IPS-20b (cell line): ENCODE data around the gene HPGDS.

Experiments used
- H3K27ac ChIP-seq: one replicate; pipeline ENCODE4 v1.5.1; 2013; ENCODE audit warnings: low read length
- H3K27me3 ChIP-seq: 2 replicates; pipeline ENCODE4 v1.6.1; 2013; ENCODE audit warnings: mild to moderate bottlenecking, low read length, inconsistent platforms; ENCODE audit not compliant: insufficient read depth
- H3K36me3 ChIP-seq: 2 replicates; pipeline ENCODE4 v1.6.1; 2013; ENCODE audit warnings: low read depth, mild to moderate bottlenecking, inconsistent platforms, low read length, moderate library complexity; ENCODE audit not compliant: insufficient read depth
- H3K4me1 ChIP-seq: 2 replicates; pipeline ENCODE4 v1.6.1; 2013; ENCODE audit warnings: mild to moderate bottlenecking, control low read depth, inconsistent platforms, low read length, moderate library complexity; ENCODE audit not compliant: insufficient read depth
- H3K4me3 ChIP-seq: 2 replicates; pipeline ENCODE4 v1.5.1; 2013; ENCODE audit warnings: mild to moderate bottlenecking, low read length, inconsistent platforms
- H3K9ac ChIP-seq: 2 replicates; pipeline ENCODE4 v1.6.1; 2013; ENCODE audit warnings: low read depth, mild to moderate bottlenecking, inconsistent platforms, low read length, moderate library complexity
- H3K9me3 ChIP-seq: 2 replicates; pipeline ENCODE4 v1.6.1; 2013; ENCODE audit warnings: mild to moderate bottlenecking, low read depth, low read length, inconsistent platforms; ENCODE audit not compliant: insufficient read depth

The HPGDS gene

DNA sequence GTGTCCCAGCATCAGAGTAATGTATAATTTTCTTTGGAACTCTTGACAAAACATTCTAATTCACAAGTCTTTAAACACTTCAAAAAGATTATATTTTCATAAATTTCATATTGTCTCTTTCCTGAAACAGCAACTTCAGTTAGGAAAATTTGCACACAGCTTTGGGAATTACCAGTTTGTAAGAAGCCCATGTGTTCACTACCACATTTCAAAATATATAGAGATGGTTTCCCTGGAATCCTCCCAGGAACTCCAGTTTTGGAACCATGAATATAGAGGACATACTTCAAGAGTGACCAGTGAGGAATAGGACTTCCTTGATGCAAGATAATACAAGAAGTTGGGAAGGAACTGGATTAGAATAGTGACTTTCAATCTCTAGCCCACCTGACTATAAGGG is 28.7 kb upstream of the HPGDS start:
- no peaks in the 10 kb centered on the region for H3K4me1 ChIP-seq
- H3K9ac ChIP-seq: no peak overlapping the region
- H3K27ac ChIP-seq: no peak overlapping the region
- no peaks in the 10 kb centered on the region for H3K9me3 ChIP-seq
- H3K36me3 ChIP-seq: no peaks in the 10 kb centered on the region
- no peak overlapping the region for H3K4me3 ChIP-seq
- H3K27me3 ChIP-seq: no peaks in the 10 kb centered on the region

DNA sequence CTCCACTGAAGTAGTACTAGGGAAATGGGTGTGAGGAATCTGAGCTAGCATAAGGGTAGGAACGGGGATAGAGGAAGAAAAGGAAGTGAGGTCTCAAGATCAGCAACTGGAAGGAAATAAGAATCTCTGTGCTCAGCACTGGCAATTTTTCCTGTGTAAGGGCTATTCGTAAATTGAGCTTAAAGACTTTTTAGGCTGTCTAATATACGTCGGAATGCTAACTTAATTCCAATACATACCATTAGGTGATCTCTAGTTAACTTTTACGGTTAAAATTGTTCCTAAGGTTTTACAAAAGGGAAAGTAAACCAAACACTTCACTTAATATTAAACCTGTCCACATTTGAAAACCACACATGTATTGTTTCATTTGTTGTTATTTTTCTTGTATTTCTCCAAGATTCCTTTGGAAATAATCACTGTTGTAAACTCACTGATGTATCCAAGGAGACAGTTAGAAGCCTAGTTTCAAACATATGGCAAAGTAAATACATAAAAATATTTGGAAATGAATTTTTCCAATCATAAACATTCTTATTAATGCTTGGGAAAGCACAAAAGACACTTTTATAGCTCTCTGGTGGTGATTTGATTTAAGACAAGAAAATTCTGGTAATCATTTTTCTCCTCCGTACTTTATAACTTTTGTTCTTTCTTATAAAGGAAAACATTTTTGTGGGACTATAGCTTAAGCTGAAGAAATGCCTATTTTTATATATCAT is 28.1 kb upstream of the HPGDS start:
- H3K9ac ChIP-seq: no peak overlapping the region
- no peaks in the 10 kb centered on the region for H3K36me3 ChIP-seq
- no peak overlapping the region for H3K4me3 ChIP-seq
- H3K27me3 ChIP-seq: no peaks in the 10 kb centered on the region
- no peaks in the 10 kb centered on the region for H3K9me3 ChIP-seq
- no peaks in the 10 kb centered on the region for H3K4me1 ChIP-seq
- no peak overlapping the region for H3K27ac ChIP-seq

DNA sequence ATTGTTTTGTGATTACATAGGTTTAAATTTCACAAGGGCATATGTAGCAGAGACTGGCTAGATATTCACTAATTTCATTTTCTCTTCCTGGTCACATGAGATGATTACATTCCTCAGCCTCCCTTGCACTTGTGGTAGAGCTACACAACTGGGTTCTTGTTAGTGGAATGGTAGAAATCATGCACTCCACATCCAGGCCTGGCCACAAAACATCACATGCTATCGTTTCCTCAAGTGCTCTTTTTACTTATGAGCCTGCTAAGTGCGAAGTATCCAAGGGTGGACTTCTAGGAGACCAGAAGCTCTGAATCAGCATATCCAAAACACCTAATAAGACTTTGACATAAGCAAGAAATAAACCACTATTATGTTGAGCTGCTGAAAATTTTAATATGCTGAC is 26.4 kb upstream of the HPGDS start:
- Histone ChIP-seq H3K9me3 (no peaks in the 10 kb centered on the region), H3K36me3 (no peaks in the 10 kb centered on the region), H3K9ac (no peak overlapping the region), H3K4me3 (no peak overlapping the region), H3K27me3 (no peaks in the 10 kb centered on the region), H3K4me1 (no peaks in the 10 kb centered on the region), H3K27ac (no peak overlapping the region)

DNA sequence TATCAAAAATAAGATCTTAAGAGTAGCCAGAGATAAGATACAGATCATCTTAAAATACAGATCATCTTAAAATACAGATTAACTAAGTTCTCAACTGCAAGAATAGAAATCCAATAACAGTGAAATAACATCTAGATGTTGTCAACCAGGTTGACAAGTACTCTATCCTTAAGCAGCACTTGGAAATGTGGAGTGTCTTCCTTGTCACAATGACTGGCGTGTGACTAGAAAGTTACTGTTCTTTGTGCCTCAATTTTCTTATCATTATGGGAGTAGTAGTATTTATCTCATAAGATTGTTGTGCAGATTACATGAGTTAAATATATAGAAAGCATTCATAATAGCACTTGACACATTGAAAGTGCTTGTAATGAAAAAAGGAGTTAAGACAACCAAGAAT is 25.8 kb upstream of the HPGDS start:
- Histone ChIP-seq H3K36me3 (no peaks in the 10 kb centered on the region), H3K4me3 (no peak overlapping the region), H3K27me3 (no peaks in the 10 kb centered on the region), H3K27ac (no peak overlapping the region), H3K9me3 (no peaks in the 10 kb centered on the region), H3K4me1 (no peaks in the 10 kb centered on the region), H3K9ac (no peak overlapping the region)

DNA sequence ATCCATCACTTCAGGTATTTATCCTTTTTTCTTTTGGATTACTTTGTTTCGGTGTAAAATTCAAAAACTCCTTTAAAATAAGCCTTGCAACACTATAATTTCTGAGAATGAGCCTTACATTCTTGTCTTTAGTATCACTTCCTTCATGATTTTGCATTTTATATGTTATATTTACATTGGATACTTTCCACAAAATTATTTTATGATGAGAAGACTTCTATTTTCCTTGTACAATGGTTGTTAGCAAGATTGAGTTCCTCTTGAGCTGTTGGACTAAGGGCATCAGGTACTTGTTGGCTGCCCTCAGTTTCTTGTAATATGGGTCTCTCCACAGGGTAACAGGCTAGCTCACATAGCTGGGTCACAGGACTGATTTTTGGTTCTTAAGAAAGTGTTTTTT is 22.7 kb upstream of the HPGDS start:
- no peaks in the 10 kb centered on the region for H3K9me3 ChIP-seq
- H3K4me3 ChIP-seq: no peak overlapping the region
- no peaks in the 10 kb centered on the region for H3K27me3 ChIP-seq
- no peaks in the 10 kb centered on the region for H3K4me1 ChIP-seq
- H3K36me3 ChIP-seq: no peaks in the 10 kb centered on the region
- no peak overlapping the region for H3K9ac ChIP-seq
- no peak overlapping the region for H3K27ac ChIP-seq

DNA sequence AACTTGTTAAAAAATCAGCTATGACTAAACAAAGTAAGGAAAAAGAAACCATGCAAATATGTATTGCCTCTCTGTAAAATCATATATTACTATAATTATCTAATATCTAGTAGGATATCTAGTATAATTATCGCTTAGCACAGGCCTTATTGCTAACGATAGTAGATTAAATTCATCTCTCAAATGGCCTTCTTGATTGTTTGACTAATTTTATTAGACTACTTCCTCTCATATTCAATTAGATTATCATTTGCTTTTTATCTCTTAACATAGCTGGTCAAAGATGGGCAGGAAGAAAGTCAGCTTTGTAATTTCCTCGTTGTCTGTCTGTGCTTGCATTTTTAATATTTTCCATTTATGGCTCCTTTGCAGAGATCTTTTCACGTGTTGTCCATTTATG is 21.9 kb upstream of the HPGDS start:
- Histone ChIP-seq H3K27ac (no peak overlapping the region), H3K27me3 (no peaks in the 10 kb centered on the region), H3K9ac (no peak overlapping the region), H3K36me3 (no peaks in the 10 kb centered on the region), H3K9me3 (no peaks in the 10 kb centered on the region), H3K4me3 (no peak overlapping the region), H3K4me1 (no peaks in the 10 kb centered on the region)

DNA sequence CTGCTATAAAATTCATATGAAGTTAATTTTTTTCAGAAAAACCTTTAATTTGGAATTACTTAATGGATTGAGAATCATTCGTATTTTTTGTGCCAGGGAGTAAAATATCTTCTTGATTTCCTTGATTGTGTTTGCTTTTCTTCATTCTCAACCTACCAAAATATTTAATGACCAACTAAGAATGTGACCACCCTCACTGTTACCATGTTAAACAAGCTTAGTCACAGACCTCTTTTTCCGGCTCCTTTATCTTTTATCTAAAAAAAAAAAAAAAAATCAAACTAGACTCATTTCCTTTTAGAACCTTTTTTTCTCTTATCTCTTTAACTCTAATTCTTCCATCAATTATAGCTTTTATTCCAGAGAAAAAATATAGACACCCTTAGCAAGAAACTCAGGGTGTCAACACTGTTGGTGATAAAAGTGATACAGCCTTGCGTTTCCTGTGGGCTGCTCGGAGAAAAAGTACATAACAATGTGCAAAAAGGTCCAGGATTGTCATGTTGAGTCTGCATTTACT is 20.6 kb upstream of the HPGDS start:
- H3K9ac ChIP-seq: no peak overlapping the region
- H3K9me3 ChIP-seq: no peaks in the 10 kb centered on the region
- no peak overlapping the region for H3K4me3 ChIP-seq
- no peak overlapping the region for H3K27ac ChIP-seq
- H3K27me3 ChIP-seq: no peaks in the 10 kb centered on the region
- no peaks in the 10 kb centered on the region for H3K4me1 ChIP-seq
- H3K36me3 ChIP-seq: no peaks in the 10 kb centered on the region

DNA sequence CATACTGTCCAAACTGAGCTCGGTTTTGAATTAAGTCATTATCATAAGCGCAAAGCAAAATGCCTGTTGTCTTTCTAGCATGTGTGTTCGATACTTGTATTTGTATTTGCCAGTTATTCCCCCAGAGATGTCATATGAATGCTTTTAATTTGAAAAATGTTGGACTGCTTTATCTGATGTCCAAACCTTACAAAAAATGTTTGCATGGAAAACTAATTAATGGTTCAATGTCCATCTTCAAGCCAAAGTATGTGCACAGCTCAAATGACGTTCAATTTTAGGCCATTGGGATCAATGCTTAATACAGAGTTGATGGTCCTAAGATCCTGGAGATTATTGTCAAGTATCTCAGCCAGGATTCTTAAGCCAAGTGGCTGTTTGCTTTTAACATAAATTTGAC is 17.2 kb upstream of the HPGDS start:
- no peak overlapping the region for H3K27ac ChIP-seq
- no peaks in the 10 kb centered on the region for H3K27me3 ChIP-seq
- no peak overlapping the region for H3K4me3 ChIP-seq
- no peaks in the 10 kb centered on the region for H3K9me3 ChIP-seq
- H3K4me1 ChIP-seq: no peaks in the 10 kb centered on the region
- H3K9ac ChIP-seq: no peak overlapping the region
- H3K36me3 ChIP-seq: no peaks in the 10 kb centered on the region

DNA sequence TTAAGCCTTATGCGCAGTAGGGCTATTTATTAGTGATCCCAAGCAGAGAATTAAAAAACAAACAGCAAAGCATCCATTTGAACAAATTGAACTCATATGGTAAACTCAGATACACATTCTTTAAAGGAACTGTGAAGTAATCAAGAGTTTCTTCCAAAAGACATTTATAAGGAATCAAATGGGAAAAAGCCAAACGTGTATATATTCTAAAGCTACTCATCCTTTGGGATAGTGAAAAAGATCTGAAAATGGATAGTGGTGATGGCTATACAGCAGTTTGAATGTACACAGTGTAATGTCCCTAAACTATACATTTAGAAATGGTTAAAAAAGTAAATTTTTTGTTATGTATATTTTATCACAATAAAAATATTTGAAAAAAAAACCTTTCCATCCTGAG is 16.6 kb upstream of the HPGDS start:
- no peak overlapping the region for H3K9ac ChIP-seq
- no peaks in the 10 kb centered on the region for H3K36me3 ChIP-seq
- no peaks in the 10 kb centered on the region for H3K4me1 ChIP-seq
- H3K27ac ChIP-seq: no peak overlapping the region
- no peaks in the 10 kb centered on the region for H3K9me3 ChIP-seq
- H3K4me3 ChIP-seq: no peak overlapping the region
- no peaks in the 10 kb centered on the region for H3K27me3 ChIP-seq

DNA sequence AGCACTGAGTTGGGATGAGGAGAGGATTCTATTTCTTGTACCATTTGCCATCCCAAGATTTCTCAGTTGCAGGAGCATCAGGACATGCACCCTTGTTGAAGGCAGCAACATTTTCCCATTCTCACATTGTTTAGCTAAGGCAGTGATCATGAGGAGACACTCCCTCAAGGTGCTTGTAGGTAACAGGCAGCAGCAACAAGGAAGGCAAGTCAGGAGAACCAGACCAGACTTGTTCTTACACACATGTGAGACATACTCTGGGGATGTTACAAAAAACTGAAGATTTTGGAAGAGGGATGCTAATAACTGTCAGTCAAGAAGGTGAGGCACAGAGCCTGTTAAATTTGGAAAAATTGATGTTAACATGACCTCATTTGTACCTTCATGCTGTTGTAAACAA is 15.5 kb upstream of the HPGDS start:
- H3K4me3 ChIP-seq: no peak overlapping the region
- H3K9ac ChIP-seq: no peak overlapping the region
- H3K9me3 ChIP-seq: no peaks in the 10 kb centered on the region

DNA sequence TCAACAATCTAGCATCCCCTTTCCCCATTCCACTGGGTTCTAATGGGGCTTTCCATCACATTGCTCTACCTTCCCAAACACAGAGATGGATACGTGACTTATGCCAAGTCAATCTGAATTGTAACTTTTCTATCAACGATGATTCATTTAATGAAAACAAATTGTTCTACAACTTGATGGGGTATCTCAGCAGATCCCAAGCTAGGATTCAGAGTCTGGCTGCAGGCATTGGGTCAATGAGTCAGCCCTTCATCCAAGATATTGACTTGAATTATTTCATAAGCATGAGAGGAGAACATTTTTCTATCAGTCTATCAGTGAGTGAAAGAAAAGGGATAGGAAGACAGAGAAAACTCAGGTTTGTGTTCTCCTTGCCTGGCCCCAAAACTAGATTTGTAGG is 15.0 kb upstream of the HPGDS start:
- no peaks in the 10 kb centered on the region for H3K27me3 ChIP-seq
- no peak overlapping the region for H3K27ac ChIP-seq
- no peaks in the 10 kb centered on the region for H3K36me3 ChIP-seq
- H3K4me3 ChIP-seq: no peak overlapping the region
- no peaks in the 10 kb centered on the region for H3K4me1 ChIP-seq
- H3K9ac ChIP-seq: no peak overlapping the region
- H3K9me3 ChIP-seq: no peaks in the 10 kb centered on the region

More for the DNA sequence above, 15.5 kb upstream of the HPGDS start:
- H3K36me3 ChIP-seq: no peaks in the 10 kb centered on the region
- H3K27ac ChIP-seq: no peak overlapping the region
- no peaks in the 10 kb centered on the region for H3K27me3 ChIP-seq
- H3K4me1 ChIP-seq: no peaks in the 10 kb centered on the region

DNA sequence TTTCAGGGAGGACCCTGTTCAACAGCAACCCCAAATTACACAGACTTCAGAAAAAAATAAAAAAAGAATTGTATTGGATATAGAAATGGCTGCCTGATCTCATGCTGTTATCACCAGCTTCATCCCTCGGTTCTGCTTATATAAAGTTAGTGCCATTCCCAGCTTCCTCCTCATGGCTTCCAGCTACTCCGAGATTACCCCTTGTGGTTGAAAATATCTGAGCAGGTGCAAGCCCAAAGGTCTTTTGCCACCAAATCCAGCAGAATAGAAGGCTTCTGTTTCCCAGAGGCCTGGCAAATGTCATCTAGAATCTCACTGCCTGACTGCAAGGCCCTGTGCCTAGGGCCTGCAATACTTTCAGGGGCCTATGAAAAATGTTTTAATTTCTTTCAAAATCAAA is 13.8 kb upstream of the HPGDS start:
- Histone ChIP-seq H3K36me3 (no peaks in the 10 kb centered on the region), H3K4me1 (no peaks in the 10 kb centered on the region), H3K4me3 (no peak overlapping the region), H3K9me3 (no peaks in the 10 kb centered on the region), H3K27me3 (no peaks in the 10 kb centered on the region), H3K9ac (no peak overlapping the region), H3K27ac (no peak overlapping the region)
